ENCODE measurements around the gene SELENOF. TPM values are rescaled to one million over a fixed set of nuclear protein-coding genes. Genes with fewer than 3 reads are reported as not detected.

Gene SELENOF
- total RNA-seq, 2 experiments from 2014 or later = 140 to 141 TPM

Other genes starting within 250 kb of the SELENOF start
- gene SH3GLB1, start 209.6 kb downstream of the SELENOF start, total RNA-seq = 10 to 100 TPM; 58.0 to 64.5 TPM
- 10 to 100 TPM; 21.3 to 22.2 TPM for gene HS2ST1, start 509 bp upstream of the SELENOF start, total RNA-seq